SK-N-SH (cell line): ENCODE measurements around the gene KRTAP5-2.

Experiments
- CTCF ChIP-seq: fragments of 200-600 bp; sonication (generic); IDR thresholded peaks from 2 replicates; pipeline ENCODE4 v1.6.1; 2017; ENCODE audit warnings: antibody characterized with exemption, mild to moderate bottlenecking, moderate library complexity
- FOXM1 ChIP-seq: IDR thresholded peaks from 2 replicates; pipeline ENCODE4 v1.4.0; 2012; ENCODE audit warnings: low read depth, mild to moderate bottlenecking
- MAX ChIP-seq: IDR thresholded peaks from 2 replicates; pipeline ENCODE4 v1.4.0; 2012; ENCODE audit warnings: low read depth
- NRF1 ChIP-seq: IDR thresholded peaks from 2 replicates; pipeline ENCODE4 v1.6.1; 2012; ENCODE audit warnings: low read depth, mild to moderate bottlenecking, low read length
- POLR2AphosphoS5 ChIP-seq: IDR thresholded peaks from 2 replicates; pipeline ENCODE4 v1.6.1; 2012; ENCODE audit warnings: low read depth, low read length
- REST ChIP-seq: IDR thresholded peaks from 2 replicates; pipeline ENCODE4 v1.6.1; 2012; ENCODE audit warnings: mild to moderate bottlenecking, low read depth, low read length, moderate library complexity
- RXRA ChIP-seq: IDR thresholded peaks from 2 replicates; pipeline ENCODE4 v1.4.0; 2012; ENCODE audit warnings: low read depth, mild to moderate bottlenecking, borderline replicate concordance
- SIN3A ChIP-seq: IDR thresholded peaks from 2 replicates; pipeline ENCODE4 v1.6.1; 2012; ENCODE audit warnings: low read depth, mild to moderate bottlenecking, low read length, moderate library complexity, borderline replicate concordance
- TAF1 ChIP-seq: IDR thresholded peaks from 2 replicates; pipeline ENCODE4 v1.6.1; 2012; ENCODE audit warnings: low read depth, mild to moderate bottlenecking, low read length, moderate library complexity, borderline replicate concordance

GRCh38 chr11:1574933-1575242, 23.2 kb downstream of the KRTAP5-2 start:
- TF ChIP-seq CTCF (no peak), POLR2AphosphoS5 (no peak), TAF1 (no peak), MAX (no peak), SIN3A (no peak), REST (no peak), FOXM1 (no peak), NRF1 (no peak), RXRA (no peak)
